Measurements from ENCODE around the gene DYNC2I2. TPM values are rescaled to one million over a fixed set of nuclear protein-coding genes. Genes with fewer than 3 reads are reported as not detected.

The DYNC2I2 gene
- total and polyA plus RNA-seq, 2 experiments from 2014 or later, result 39.9 to 78.7 TPM

DNA sequence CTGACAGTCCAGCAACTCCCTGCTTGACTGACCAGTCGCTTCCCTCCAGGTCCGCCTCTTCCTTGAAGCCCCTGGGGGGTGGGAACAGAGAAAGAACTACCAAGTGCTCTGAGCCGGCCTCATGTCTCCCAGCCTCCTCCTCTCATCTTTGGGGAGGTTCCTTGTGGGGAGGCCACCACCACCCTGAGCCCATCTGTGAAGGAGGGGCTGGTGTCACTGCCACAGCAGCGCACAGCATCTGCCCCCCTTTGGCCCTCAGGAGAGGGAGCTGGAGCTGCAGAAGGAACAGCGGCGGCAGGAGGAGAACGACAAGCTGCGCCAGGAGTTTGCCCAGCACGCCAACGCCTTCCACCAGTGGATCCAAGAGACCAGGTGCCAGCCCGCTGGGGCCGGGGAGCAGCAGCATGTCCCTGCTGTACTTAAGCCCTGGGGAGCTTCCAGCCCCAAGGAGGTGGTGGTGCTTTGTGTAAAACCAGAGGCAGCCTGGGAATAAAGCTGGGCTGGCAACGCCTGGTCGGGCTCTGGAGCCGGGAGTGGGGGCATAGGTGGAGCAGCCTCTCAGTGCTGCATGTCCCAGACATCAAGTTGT, 29.4 kb downstream of the DYNC2I2 start:
- H3K79me2 ChIP-seq, result no peaks in the 10 kb centered on the region
- H2AFZ ChIP-seq, result no peak overlapping the region
- no peak for DNase-seq (ENCODE audit: low spot score)
- H3K9me2 ChIP-seq (replicated peaks; ENCODE audit: insufficient read depth), result no peaks in the 10 kb centered on the region
- WGBS (ENCODE audit: low lambda C conversion rate, missing lambda C conversion rate), result 97% methylated on average over 15 of the region's 15 CpGs
- no peak overlapping the region for H3K27ac ChIP-seq
- H3K4me3 ChIP-seq, result no peak overlapping the region
- no peaks in the 10 kb centered on the region for H3K36me3 ChIP-seq (replicated peaks; ENCODE audit: insufficient read depth, low read depth)
- no peaks in the 10 kb centered on the region for H3K4me1 ChIP-seq (ENCODE audit: insufficient read depth)
- H3K4me2 ChIP-seq, result no peak overlapping the region
- H4K20me1 ChIP-seq (ENCODE audit: insufficient read depth, poor library complexity, severe bottlenecking), result no peaks in the 10 kb centered on the region
- H3K9me3 ChIP-seq (ENCODE audit: low read depth), result no peaks in the 10 kb centered on the region
- TF ChIP-seq EZH2phosphoT487 (IDR thresholded peaks at IDR 0.05; ENCODE audit: low read depth, severe bottlenecking, unreplicated experiment) (no peak), EZH2 (IDR thresholded peaks at IDR 0.05; ENCODE audit: borderline replicate concordance) (no peak)
- TF ChIP-seq, protein P1, sequence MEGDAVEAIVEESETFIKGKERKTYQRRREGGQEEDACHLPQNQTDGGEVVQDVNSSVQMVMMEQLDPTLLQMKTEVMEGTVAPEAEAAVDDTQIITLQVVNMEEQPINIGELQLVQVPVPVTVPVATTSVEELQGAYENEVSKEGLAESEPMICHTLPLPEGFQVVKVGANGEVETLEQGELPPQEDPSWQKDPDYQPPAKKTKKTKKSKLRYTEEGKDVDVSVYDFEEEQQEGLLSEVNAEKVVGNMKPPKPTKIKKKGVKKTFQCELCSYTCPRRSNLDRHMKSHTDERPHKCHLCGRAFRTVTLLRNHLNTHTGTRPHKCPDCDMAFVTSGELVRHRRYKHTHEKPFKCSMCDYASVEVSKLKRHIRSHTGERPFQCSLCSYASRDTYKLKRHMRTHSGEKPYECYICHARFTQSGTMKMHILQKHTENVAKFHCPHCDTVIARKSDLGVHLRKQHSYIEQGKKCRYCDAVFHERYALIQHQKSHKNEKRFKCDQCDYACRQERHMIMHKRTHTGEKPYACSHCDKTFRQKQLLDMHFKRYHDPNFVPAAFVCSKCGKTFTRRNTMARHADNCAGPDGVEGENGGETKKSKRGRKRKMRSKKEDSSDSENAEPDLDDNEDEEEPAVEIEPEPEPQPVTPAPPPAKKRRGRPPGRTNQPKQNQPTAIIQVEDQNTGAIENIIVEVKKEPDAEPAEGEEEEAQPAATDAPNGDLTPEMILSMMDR (IDR thresholded peaks at IDR 0.05; ENCODE audit: poor library complexity), result no peak
- H3K27me3 ChIP-seq, result no peaks in the 10 kb centered on the region

DNA sequence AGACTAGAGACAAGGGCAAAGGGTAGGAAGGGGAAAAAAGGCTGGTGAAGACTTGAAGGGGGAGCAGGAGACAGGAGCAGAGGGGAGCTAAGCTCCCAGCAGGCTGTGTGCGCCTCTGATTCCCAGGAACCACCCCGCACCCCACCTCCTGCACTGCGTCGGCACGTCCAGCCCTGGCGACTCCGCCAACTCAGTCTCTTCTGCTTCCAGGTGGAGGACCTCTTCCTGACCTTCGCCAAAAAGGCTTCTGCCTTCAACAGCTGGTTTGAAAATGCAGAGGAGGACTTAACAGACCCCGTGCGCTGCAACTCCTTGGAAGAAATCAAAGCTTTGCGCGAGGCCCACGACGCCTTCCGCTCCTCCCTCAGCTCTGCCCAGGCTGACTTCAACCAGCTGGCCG, 30.5 kb downstream of the DYNC2I2 start:
- DNase-seq (ENCODE audit: low spot score), result no peak
- Histone ChIP-seq H3K27ac (no peak overlapping the region), H3K27me3 (no peaks in the 10 kb centered on the region), H4K20me1 (ENCODE audit: insufficient read depth, poor library complexity, severe bottlenecking) (no peaks in the 10 kb centered on the region), H3K36me3 (replicated peaks; ENCODE audit: insufficient read depth, low read depth) (no peaks in the 10 kb centered on the region), H3K4me3 (no peak overlapping the region), H3K4me1 (ENCODE audit: insufficient read depth) (no peaks in the 10 kb centered on the region), H2AFZ (no peak overlapping the region), H3K79me2 (no peaks in the 10 kb centered on the region), H3K9me2 (replicated peaks; ENCODE audit: insufficient read depth) (no peaks in the 10 kb centered on the region), H3K9me3 (ENCODE audit: low read depth) (no peaks in the 10 kb centered on the region), H3K4me2 (no peak overlapping the region)
- TF ChIP-seq, protein P1 (IDR thresholded peaks at IDR 0.05; ENCODE audit: poor library complexity), result no peak
- no peak for TF ChIP-seq EZH2phosphoT487 (IDR thresholded peaks at IDR 0.05; ENCODE audit: low read depth, severe bottlenecking, unreplicated experiment)
- WGBS (ENCODE audit: low lambda C conversion rate, missing lambda C conversion rate), result 90% methylated on average over 16 of the region's 16 CpGs

DNA sequence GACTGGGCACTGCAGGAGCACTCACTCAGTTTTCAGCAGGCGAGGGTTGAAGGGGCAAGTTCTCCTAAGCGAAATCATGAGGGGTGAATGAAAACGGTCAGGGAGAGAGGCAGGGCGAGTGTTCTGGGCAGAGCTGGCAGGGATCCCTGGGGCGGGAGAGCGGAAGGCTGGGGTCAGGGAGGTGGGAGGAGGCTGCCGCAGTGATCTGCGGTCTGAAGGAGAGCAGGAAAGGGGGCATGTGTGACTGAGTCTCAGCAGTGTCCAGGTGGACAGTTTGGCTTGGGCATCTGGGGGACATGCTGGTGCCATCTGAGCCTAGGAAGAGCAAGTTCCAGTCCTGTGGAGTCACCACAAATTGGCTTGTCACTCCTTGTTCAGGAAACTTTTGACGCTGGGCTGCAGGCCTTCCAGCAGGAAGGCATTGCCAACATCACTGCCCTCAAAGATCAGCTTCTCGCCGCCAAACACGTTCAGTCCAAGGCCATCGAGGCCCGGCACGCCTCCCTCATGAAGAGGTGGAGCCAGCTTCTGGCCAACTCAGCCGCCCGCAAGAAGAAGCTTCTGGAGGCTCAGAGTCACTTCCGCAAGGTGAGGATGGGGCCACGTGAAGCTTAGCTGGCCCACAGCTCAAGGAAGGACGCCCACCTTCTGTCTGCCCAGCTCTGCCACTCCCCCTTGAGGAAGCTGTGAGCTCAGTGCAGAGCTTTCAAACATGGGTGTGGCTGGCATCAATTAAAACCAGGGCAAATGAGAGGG, 31.1 kb downstream of the DYNC2I2 start:
- DNase-seq (ENCODE audit: low spot score), result no peak
- H3K36me3 ChIP-seq (replicated peaks; ENCODE audit: insufficient read depth, low read depth), result no peaks in the 10 kb centered on the region
- H3K9me3 ChIP-seq (ENCODE audit: low read depth), result no peaks in the 10 kb centered on the region
- H3K9me2 ChIP-seq (replicated peaks; ENCODE audit: insufficient read depth), result no peaks in the 10 kb centered on the region
- H3K27ac ChIP-seq, result no peak overlapping the region
- no peaks in the 10 kb centered on the region for H3K4me1 ChIP-seq (ENCODE audit: insufficient read depth)
- TF ChIP-seq EZH2 (IDR thresholded peaks at IDR 0.05; ENCODE audit: borderline replicate concordance) (no peak), EZH2phosphoT487 (IDR thresholded peaks at IDR 0.05; ENCODE audit: low read depth, severe bottlenecking, unreplicated experiment) (no peak)
- TF ChIP-seq, protein P1 (IDR thresholded peaks at IDR 0.05; ENCODE audit: poor library complexity), result no peak
- no peaks in the 10 kb centered on the region for H4K20me1 ChIP-seq (ENCODE audit: insufficient read depth, poor library complexity, severe bottlenecking)
- no peak overlapping the region for H3K4me2 ChIP-seq
- no peak overlapping the region for H3K4me3 ChIP-seq
- no peaks in the 10 kb centered on the region for H3K79me2 ChIP-seq
- 90% methylated on average over 20 of the region's 20 CpGs for WGBS (ENCODE audit: low lambda C conversion rate, missing lambda C conversion rate)
- no peak overlapping the region for H2AFZ ChIP-seq
- no peaks in the 10 kb centered on the region for H3K27me3 ChIP-seq
